HG03520 (cell line): Measurements from ENCODE around the gene RAB10.
"Not testable (repeated sequence)": the region's sequence is repeated elsewhere in the genome, so short reads cannot be mapped to it uniquely, and the experiment has no call there.

Experiments used
- ATAC-seq: cut with Tn5 transposase; IDR thresholded peaks from one replicate; pipeline ENCODE4 v1.9.1; 2021; ENCODE audit warnings: mild to moderate bottlenecking, moderate library complexity; ENCODE audit not compliant: unreplicated experiment

Gene RAB10

DNA sequence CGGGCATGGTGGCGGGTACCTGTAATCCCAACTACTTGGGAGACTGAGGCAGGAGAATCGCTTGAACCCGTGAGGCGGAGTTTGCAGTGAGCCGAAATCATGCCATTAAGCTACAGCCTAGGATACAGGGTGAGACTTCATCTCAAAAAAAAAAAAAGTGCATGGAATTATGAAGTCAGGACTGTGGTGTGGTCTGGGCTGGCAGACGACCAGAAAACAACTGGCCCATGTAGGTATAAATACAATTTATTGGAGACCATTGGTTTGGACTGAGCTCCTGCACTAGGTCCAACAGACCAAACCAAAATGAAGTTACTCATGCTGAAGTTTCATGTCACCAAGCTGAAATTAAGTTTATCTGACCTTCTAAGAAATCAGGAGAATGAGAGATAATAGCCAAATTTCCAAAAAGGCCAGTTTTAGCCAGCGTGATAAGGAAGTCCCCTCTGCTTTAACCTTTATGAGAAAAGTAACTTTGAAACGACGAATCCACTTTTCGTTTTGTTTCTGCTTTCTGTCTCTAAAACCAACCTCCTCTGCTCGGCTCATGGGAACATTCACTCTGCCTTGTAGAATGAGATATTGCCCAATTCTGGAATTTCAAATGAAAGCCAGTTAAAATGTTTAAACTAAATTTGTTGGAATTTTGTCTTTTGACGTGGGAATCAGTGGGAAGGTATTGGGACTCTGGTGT is 17.7 kb upstream of the RAB10 start:
- ATAC-seq: no peak

GRCh38 chr2:26016706-26017045 is 17.2 kb upstream of the RAB10 start:
- not testable (repeated sequence) for ATAC-seq

- no peak for ATAC-seq
These were observed 16.3 kb upstream of the RAB10 start for GRCh38 chr2:26017464-26018183.

DNA sequence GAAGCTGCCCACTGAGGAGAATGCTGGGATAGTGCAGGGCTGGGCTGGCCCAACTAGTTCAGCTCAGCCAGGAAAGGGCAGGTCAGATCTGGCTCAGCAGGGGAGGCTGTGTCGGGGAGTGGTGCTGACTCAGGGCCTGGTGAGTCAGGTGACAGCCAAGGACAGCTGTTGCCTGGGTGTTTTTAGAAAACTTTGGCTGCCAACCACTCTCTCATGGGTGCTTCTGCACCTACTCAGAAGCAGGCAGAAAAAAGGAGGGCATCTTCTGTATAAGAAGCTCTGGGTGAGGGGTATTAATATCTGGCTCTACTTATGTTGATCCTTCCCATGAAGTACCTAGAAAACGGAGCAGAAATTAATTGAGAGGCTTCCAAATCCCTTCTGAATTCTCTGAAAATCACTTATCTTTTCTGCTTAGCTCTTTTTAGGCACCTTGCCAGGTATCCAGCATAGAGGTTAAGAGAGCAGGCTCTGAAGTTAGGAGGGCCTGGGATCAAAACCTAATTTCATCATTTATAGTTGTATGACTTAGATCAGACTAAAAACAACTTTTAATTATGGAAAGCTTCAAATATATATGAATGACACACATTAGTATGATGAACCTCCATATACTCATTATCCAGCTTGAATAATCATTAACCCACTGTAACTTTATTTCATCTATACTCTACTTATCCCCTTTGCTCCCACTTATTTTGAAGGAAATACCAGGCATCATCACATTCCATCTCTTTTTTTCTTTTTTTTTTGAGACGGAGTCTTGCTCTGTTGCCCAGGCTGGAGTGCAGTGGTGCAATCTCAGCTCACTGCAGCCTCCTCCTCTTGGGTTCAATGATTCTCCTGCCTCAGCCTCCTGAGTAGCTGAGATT is 15.5 kb upstream of the RAB10 start:
- ATAC-seq: no peak

DNA sequence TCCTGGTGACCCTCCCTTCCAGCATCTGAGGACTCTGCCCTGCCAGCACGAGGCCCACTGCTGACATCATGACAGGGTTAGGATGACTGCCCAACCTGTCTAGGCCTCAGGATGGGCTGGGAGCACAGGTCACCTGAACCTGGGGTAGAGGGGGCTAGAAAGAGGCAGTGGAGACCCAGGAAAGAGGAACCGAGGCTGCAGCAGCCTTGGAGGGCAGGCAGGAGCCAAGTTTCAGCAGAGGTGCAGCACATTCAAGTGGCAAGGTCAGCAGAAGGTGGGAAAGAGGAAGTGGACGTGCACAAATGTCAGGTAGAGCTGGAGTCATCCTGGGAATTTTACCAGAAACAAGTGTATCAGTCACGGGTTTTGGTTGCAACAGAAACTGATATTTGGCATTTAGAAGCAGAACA is 13.6 kb upstream of the RAB10 start:
- no peak for ATAC-seq

DNA sequence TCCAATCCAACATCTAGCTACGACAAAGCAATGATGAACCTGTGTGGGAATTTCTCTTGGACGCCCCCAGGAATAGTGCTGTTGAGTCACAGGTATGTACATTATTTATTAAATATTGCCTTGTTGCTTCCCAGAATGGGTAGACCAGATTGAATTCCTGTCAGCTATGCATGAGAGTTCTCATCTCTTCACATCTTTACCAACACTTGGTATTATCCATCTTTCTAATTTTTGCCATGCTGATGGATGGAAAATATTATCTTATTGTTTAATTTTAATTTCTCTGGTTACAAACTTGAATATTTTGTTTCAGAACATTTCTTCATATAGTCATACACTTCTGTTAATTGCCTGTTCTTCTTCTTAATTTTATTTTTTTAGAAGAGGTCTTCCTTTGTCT is 9.6 kb upstream of the RAB10 start:
- ATAC-seq: no peak

GRCh38 chr2:26025509-26025908 is 8.4 kb upstream of the RAB10 start:
- no peak for ATAC-seq

GRCh38 chr2:26028083-26028482 is 5.8 kb upstream of the RAB10 start:
- not testable (repeated sequence) for ATAC-seq

DNA sequence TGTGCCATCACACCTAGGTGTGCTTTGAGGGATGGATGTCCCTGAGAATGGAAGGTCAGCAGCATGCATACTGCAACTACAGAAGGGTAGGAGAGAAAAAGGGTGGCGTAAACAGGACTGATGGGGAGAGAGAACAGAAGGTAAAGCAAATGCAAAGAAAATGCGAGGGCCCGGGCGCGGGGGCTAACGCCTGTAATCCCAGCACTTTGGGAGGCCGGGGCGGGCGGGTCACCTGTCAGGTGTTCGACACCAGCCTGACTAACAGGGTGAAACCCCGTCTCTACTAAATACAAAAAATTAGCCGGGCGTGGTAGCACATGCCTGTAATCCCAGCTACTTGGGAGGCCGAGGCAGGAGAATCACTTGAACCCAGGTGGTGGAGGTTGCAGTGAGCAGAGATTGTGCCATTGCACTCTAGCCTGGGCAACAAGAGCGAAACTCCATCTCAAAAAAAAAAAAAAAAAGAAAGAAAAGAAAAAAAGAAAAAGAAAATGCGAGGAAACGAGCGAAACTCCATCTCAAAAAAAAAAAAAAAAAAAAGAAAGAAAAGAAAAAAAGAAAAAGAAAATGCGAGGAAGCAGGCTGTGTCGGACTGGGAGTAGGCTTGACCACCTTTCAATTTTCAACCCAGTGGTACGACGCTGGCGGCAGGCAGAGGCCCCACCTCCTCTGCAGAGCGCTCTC is 1.2 kb upstream of the RAB10 start:
- peak; percentile 6 for ATAC-seq

DNA sequence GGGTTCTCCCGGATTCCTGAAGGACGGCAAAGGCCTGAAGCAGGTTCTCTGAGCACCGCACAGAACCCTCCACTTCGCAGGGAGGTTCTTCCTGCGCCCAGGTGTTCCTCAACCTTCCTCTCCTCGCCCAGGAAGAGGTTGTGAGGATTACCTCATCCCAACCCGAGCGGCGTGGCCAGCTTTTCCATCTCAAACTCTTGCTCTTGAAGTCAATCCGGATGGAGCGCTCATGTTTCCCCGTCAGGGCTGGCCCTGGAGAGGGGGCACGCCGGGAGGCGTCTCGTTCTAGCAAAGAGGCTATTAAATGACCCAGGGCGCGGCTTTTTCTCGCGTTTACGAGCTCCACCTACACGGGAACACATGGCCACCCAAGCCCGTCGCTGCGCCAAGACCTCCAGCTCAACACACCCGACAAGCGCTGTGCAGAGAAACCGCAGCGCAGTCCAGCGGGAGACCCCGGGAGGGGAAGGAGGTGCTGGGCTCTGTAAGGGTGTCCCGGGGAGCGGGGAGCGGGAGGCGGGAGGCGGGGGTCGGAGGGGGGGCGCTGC is 540 bp upstream of the RAB10 start:
- peak; percentile 12 for ATAC-seq

- ATAC-seq: no peak
These were observed 731 bp downstream of the RAB10 start for GRCh38 chr2:26034637-26034992.

DNA sequence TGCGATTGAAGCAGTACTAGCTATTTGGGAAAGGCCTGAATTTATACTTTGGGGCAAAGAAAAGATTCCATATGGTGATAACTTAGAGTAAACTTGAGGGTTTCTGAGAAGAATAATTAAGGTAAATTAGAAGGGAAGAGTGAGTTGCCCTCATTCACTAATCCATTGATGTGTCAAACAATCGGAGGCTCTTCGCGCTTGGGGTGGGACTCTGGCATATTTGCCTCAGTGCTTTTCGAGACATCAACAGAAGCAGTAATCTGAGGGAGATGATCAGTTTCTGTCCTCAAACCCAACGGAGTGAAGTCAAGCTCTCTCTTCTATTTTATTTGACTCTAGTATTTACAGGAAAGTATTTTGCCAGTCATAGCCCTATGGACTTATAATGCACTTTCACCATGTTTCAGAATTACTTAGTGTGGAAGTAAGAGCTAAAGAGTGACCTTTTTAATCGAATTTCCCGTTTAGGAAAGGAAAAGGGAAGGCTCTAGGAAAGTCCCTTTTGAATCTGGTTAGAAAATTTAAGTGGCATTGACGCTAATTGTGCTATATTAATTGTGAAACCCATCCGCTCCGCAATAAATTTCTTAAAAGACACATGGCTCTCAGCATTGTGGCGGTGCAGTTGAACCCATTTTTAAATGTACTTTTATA is 1.3 kb downstream of the RAB10 start:
- ATAC-seq: no peak

DNA sequence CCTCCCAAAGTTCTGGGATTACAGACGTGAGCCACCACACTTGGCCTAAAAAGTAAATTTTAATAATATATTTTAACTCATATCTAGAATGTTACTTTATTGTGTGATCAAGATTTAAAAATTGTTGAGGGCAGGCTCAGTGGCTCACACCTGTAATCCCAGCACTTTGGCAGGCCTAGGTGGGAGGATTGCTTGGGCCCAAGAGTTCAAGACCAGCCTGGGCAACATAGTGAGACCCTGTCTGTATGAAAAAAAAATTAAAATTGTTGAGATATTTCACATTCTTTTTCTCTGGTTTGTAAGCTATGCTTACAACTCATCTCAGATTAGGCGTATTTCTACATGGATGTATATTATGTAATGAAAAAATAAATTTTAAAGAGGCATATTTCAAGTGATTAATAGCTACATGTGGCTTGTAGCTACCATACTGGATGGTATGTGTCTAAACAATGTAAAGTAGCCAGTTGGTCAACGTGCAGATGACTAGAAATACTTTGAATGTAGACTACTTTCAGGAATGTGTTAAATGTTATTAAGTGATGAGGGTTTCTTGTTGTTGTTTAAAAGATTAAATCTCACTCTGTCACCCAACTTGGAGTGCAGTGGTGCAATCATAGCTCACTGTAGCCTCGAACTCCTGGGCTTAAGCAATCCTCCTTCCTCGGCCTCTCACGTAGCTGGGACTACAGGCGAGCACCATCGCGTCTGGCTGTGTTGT is 5.9 kb downstream of the RAB10 start:
- no peak for ATAC-seq

DNA sequence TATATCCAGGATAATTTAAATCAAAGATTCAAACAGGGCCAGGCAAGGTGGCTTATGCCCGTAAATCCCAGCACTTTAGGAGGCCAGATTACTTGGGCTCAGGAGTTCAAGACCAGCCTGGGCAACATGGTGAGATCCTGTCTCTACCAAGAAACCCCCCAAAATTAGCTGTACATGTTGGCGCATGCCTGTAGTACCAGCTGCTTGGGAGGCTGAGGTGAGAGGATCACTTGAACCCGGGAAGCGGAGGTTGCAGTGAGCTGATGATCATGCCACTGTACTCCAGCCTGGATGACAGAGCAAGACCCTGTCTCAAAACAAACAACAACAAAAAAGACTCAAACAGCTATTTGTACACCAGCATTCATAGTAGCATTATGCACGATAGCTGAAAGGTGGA is 9.2 kb downstream of the RAB10 start:
- no peak for ATAC-seq

GRCh38 chr2:26043862-26044696 is 10.2 kb downstream of the RAB10 start:
- no peak for ATAC-seq

DNA sequence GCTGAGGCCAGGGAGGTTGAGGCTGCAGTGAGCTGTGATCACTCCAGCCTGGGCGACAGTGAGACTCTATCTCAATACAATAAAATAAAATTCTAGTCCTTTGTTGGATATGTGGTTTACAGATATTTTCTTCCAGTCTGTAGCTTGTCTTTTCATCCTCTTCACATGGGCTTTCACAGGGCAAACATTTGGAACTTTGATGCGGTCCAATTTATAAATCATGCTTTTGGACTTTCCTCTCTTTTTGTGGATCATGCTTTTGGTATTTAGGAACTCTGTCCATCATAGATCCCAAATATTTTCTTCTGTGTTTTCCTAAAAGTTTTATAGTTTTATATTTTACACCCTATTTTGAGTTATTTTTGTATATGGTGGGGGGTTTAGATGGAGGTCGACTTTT is 14.9 kb downstream of the RAB10 start:
- ATAC-seq: no peak

DNA sequence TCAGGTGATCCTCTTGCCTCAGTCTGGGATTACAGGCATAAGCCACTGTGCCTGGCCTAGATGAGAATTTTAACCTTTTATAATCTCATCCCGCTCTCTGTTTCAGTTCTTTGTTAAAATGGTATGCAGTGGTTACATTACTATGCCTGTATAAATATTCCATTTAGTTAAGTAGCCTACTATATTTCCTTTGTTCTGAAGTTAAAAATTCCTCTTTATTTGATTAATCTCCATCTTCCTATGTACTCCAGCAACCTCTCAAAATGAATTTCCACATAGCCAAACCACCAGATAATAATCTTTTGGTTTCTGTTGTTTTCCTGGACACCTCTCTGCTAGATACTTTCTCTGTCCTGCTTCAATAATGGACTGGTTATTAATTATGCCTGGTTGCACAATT is 15.8 kb downstream of the RAB10 start:
- ATAC-seq: no peak

DNA sequence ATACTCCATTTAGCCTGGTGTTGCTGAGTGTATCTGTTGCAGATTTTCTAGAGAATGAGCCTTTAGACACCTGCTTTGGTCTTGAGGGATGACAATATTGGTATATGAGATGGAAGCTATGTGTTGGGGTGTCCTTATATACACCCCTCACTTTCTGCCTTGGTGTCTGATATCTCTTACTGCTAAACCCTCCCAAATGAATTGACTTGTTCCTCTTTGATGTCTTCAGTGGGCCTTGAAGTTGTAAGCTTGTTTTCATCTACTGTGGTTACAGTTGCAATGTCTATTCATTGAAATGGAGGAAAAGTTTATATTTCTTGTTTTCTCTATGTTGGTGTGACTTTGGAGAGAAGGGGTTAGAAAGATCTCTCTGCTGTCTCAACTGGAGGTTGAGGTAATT is 18.9 kb downstream of the RAB10 start:
- ATAC-seq: no peak
